Heart left ventricle (tissue), 16 donors: ENCODE results near the gene PPIF. TPM values are rescaled to one million over a fixed set of nuclear protein-coding genes. Genes with fewer than 3 reads are reported as not detected.

Experiments
- ATAC-seq, 4 donors: fragments of 200-7000 bp; cut with Tn5 transposase; one replicate each; pipeline ENCODE4 v1.9.1; 2020 to 2022; ENCODE audit warnings: moderate library complexity in 4 of 4, mild to moderate bottlenecking in 3 of 4, moderate number of reproducible peaks in 1 of 4
- DNase-seq, 5 donors: peaks; one replicate each; pipeline ENCODE4 v3.0.0-alpha.2; 2020
- H3K27ac ChIP-seq, 12 donors: fragments of 200-600 bp; sonication (generic) in 4 of 12; one replicate each; pipeline versions ENCODE4 v1.5.0 to v1.8.0; 2016 to 2022; ENCODE audit warnings: mild to moderate bottlenecking in 2 of 12
- H3K27me3 ChIP-seq, 9 donors: fragments of 200-600 bp; sonication (generic) in 2 of 9; one replicate each; pipeline versions ENCODE4 v1.5.1 to v1.8.0; 2016 to 2022; ENCODE audit warnings: mild to moderate bottlenecking in 3 of 9
- H3K36me3 ChIP-seq, 9 donors: fragments of 200-600 bp; sonication (generic) in 2 of 9; one replicate each; pipeline versions ENCODE4 v1.5.0 to v1.8.0; 2018 to 2022; ENCODE audit warnings: mild to moderate bottlenecking in 2 of 9
- H3K4me1 ChIP-seq, 12 donors: fragments of 200-600 bp; sonication (generic) in 4 of 12; one replicate each; pipeline versions ENCODE4 v1.5.0 to v1.8.0; 2016 to 2022; ENCODE audit warnings: mild to moderate bottlenecking in 3 of 12
- H3K4me3 ChIP-seq, 12 donors: fragments of 200-600 bp; sonication (generic) in 4 of 12; one replicate each; pipeline versions ENCODE4 v1.5.0 to v1.8.0; 2017 to 2022; ENCODE audit warnings: mild to moderate bottlenecking in 9 of 12, moderate library complexity in 4 of 12
- H3K9me3 ChIP-seq, 12 donors: fragments of 200-600 bp; sonication (generic) in 4 of 12; one replicate each; pipeline versions ENCODE4 v1.5.0 to v1.8.0; 2016 to 2022; ENCODE audit warnings: mild to moderate bottlenecking in 1 of 12
- CTCF ChIP-seq, 12 donors: fragments of 200-600 bp; sonication (generic) in 4 of 12; IDR thresholded peaks; one replicate each; pipeline versions ENCODE4 v1.5.0 to v1.8.0; 2018 to 2022; ENCODE audit warnings: antibody characterized with exemption in 12 of 12, mild to moderate bottlenecking in 5 of 12
- POLR2A ChIP-seq, 2 donors: fragments of 450-650 bp; IDR thresholded peaks; one replicate each; pipeline ENCODE4 v1.6.1; 2017; ENCODE audit warnings: antibody characterized with exemption in 2 of 2, mild to moderate bottlenecking in 2 of 2, moderate library complexity in 2 of 2
- WGBS, 4 donors: extraction: QIAGEN DNeasy Blood & Tissue Kit in 2 of 4; methylation state at CpG; one replicate each; pipeline versions ENCODE4 v1.1.5 to v1.1.7; 2013 to 2018; 5-methylcytosine and 5-hydroxymethylcytosine counted together
- intact Hi-C, 10 donors: fragments of 100-400 bp; cut with DNase I; formaldehyde crosslinking; loops; one replicate each; pipeline versions ENCODE4 v1.11.1 to v1.14.2; 2022
- long read RNA-seq, 3 donors: library from polyadenylated mRNA; unstranded; transcript quantifications; one replicate each; pipeline ENCODE4 v2.0.0, GENCODE V29; 2020 to 2021
- polyA plus RNA-seq, 2 donors: library from polyadenylated mRNA; stranded (reverse); fragments of 200-250 nt; gene quantifications; one replicate each; pipeline ENCODE4 v1.2.3, GENCODE V29; 2013
- total RNA-seq, 9 donors: library from RNA; depleted of rRNA in 2 of 9; stranded (reverse); fragments of >200 nt in 2 of 9; fragmentation: NEBNext Ultra II Directional in 3 of 9; extraction: Animal tissue kit (Norgen Biotek cat#: 25700) in 3 of 9; gene quantifications; one replicate each; pipeline versions ENCODE4 v1.1.0 to v1.2.4, GENCODE V29; 2016 to 2023
- donor health status: ischemic (EF 13 %, LVEDD 7.1; RV severe dilation, severe dysfunction).
- donor health status: healthy with polysubstance abuse.
- donor health status: DM: no; HTN: yes; CAD: no.
- donor health status: DM: no; HTN: no; CAD: no.
- donor health status: ischemic (EF 25% LVEDD 6.9; RV normal size, moderate dysfunction).
- donor health status: ischemic (EF 25% LVEDD 5.7; RV mildly dilated, moderate dysfunction).
- donor health status: healthy.
- donor health status: DM: yes; HTN: yes; CAD: no.
- donor health status: ischemic (EF 35%, LVEDD 5.7; RV mildly dilated, moderate dysfunction).
- donor health status: nonischemic (EF 11% LVEDD 7.7; RV severe dilation, severe dysfunction).
- donor health status: DM: yes; HTN: yes; CAD: no.
- donor health status: PGD.
- donor health status: ischemic (EF 29% LVEDD 5.4; RV normal size, mild dysfunction).
- donor health status: nonischemic (EF 23%, LVEDD 6.1; RV moderate dilation, normal function).

The PPIF gene
- total RNA-seq (100 to 1,000 TPM in 8 of 9 donors, 10 to 100 TPM in 1; 86.3 to 180 (median 128) TPM), polyA plus RNA-seq (100 to 1,000 TPM in 1 of 2 donors, 10 to 100 TPM in 1; 82.8 to 193 TPM)
- long read RNA-seq, donor 1, transcript PPIF-202 (6 exons, 821 nt): minor isoform, 5 of 285 reads
- long read RNA-seq, donor 1, transcript PPIF-201 (6 exons, 2,190 nt): major isoform, 223 of 285 reads
- long read RNA-seq, donor 1, partial matches to known transcripts: 44 of 285 reads
- long read RNA-seq, donor 1, other reads (novel, unspliced or antisense): 13 of 285 reads
- long read RNA-seq, donor 2, transcript PPIF-201 (6 exons, 2,190 nt): major isoform, 771 of 853 reads
- long read RNA-seq, donor 2, transcript PPIF-202 (6 exons, 821 nt): minor isoform, 23 of 853 reads
- long read RNA-seq, donor 2, partial matches to known transcripts: 43 of 853 reads
- long read RNA-seq, donor 2, other reads (novel, unspliced or antisense): 16 of 853 reads
- long read RNA-seq, donor 3, transcript PPIF-201 (6 exons, 2,190 nt): major isoform, 268 of 309 reads
- long read RNA-seq, donor 3, partial matches to known transcripts: 30 of 309 reads
- long read RNA-seq, donor 3, other reads (novel, unspliced or antisense): 7 of 309 reads

- TF ChIP-seq CTCF (IDR thresholded peaks at IDR 0.05): peak; percentile 88 to 99 (median 98)
- TF ChIP-seq POLR2A (IDR thresholded peaks at IDR 0.05): peak; percentile 29 to 85
- Histone ChIP-seq H3K27me3 (no peaks in the 10 kb centered on the region), H3K27ac (peak within 1 kb of the TSS; percentile 84 to 97 (median 92)), H3K4me3 (peak within 1 kb of the TSS; percentile 68 to 98 (median 81)), H3K9me3 (no peaks in the 10 kb centered on the region), H3K36me3 (peaks cover 0 to 37% (median 32%) of the 10 kb centered on the region in 9 donors), H3K4me1 (peaks cover 0 to 54% (median 23%) of the 10 kb centered on the region in 12 donors)
- peak; percentile 77 to 92 (median 90) for ATAC-seq
- intact Hi-C loops: loop anchor here in 1 of 10 donors (5.0 kb wide), 1 partner anchor 125 kb away; no protein-coding TSS in a partner anchor
- peak; percentile 94 to 98 (median 96) for DNase-seq
- WGBS, 4 donors: 1% methylated on average over 25 to 77 of the region's 77 CpGs
These were observed at the start of gene PPIF for GRCh38 chr10:79347226-79347893. Gene PPIF, plus strand, starts transcription at chr10:79347469. Its CDS starts 80 bp downstream, at chr10:79347549.

GRCh38 chr10:79298403-79299244 lies 48.6 kb upstream of the PPIF start:
- Histone ChIP-seq H3K27ac (peak overlapping the region in 7 of 12 donors; percentile 1 to 66 (median 34)), H3K9me3 (no peaks in the 10 kb centered on the region), H3K4me1 (peaks cover 0 to 47% (median 13%) of the 10 kb centered on the region in 12 donors), H3K36me3 (peaks cover 5 to 100% (median 98%) of the 10 kb centered on the region in 9 donors), H3K4me3 (no peak overlapping the region), H3K27me3 (no peaks in the 10 kb centered on the region)
- DNase-seq (peak in 1 of 5 donors; percentile 72), ATAC-seq (peak in 3 of 4 donors; percentile 14 to 50 (median 35))
- no peak for TF ChIP-seq POLR2A (IDR thresholded peaks at IDR 0.05)
- TF ChIP-seq CTCF (IDR thresholded peaks at IDR 0.05): no peak
- intact Hi-C loops: no loop called here
- WGBS, 4 donors: 83 to 89% (median 87%) methylated on average over 24 to 27 of the region's 27 CpGs

- Histone ChIP-seq H3K27ac (peak overlapping the region in 6 of 12 donors; percentile 6 to 66 (median 38)), H3K27me3 (no peaks in the 10 kb centered on the region), H3K9me3 (no peaks in the 10 kb centered on the region), H3K36me3 (peaks cover 8 to 100% (median 98%) of the 10 kb centered on the region in 9 donors), H3K4me1 (peaks cover 0 to 37% (median 13%) of the 10 kb centered on the region in 12 donors), H3K4me3 (no peak overlapping the region)
- ATAC-seq (peak; percentile 21 to 70 (median 44)), DNase-seq (peak in 1 of 5 donors; percentile 42)
- 68 to 85% (median 71%) methylated on average over 8 to 13 of the region's 13 CpGs for WGBS, 4 donors
- TF ChIP-seq CTCF (IDR thresholded peaks at IDR 0.05) (no peak), POLR2A (IDR thresholded peaks at IDR 0.05) (no peak)
- intact Hi-C loops: no loop called here
These were observed 47.6 kb upstream of the PPIF start for GRCh38 chr10:79299397-79300241.
